Measurements from ENCODE around the gene CIT.
A peak's percentile ranks its signal among the peaks of the same experiment; 100 is the strongest.

The CIT gene

GRCh38 chr12:119857041-119857591, 20.0 kb downstream of the CIT start:
- DNase-seq: no peak

GRCh38 chr12:119850330-119850729, 26.8 kb downstream of the CIT start:
- DNase-seq: no peak

- DNase-seq: no peak
Observed at GRCh38 chr12:119843100-119843499, 34.0 kb downstream of the CIT start.

- DNase-seq: no peak
Observed at GRCh38 chr12:119842380-119842779, 34.7 kb downstream of the CIT start.

- no peak for DNase-seq
Observed at GRCh38 chr12:119841433-119842210, 35.5 kb downstream of the CIT start.

GRCh38 chr12:119840582-119840981, 36.5 kb downstream of the CIT start:
- no peak for DNase-seq

- DNase-seq: no peak
Observed at GRCh38 chr12:119840168-119840567, 37.0 kb downstream of the CIT start.

GRCh38 chr12:119838826-119839600, 38.1 kb downstream of the CIT start:
- DNase-seq: no peak

GRCh38 chr12:119836781-119837180, 40.3 kb downstream of the CIT start:
- DNase-seq: no peak

GRCh38 chr12:119835068-119835467, 42.1 kb downstream of the CIT start:
- DNase-seq: no peak

- DNase-seq: no peak
Observed at GRCh38 chr12:119829439-119829838, 47.7 kb downstream of the CIT start.

GRCh38 chr12:119828300-119828699, 48.8 kb downstream of the CIT start:
- no peak for DNase-seq

- DNase-seq: no peak
Observed at GRCh38 chr12:119827760-119828159, 49.4 kb downstream of the CIT start.

- DNase-seq: no peak
Observed at GRCh38 chr12:119826661-119827445, 50.3 kb downstream of the CIT start.

- no peak for DNase-seq
Observed at GRCh38 chr12:119825262-119825661, 51.9 kb downstream of the CIT start.

- no peak for DNase-seq
Observed at GRCh38 chr12:119822046-119822445, 55.1 kb downstream of the CIT start.

GRCh38 chr12:119819322-119819721, 57.8 kb downstream of the CIT start:
- DNase-seq: no peak

- no peak for DNase-seq
Observed at GRCh38 chr12:119817546-119818343, 59.4 kb downstream of the CIT start.

- DNase-seq: no peak
Observed at GRCh38 chr12:119809023-119809422, 68.1 kb downstream of the CIT start.

- DNase-seq: no peak
Observed at GRCh38 chr12:119808441-119808840, 68.7 kb downstream of the CIT start.

GRCh38 chr12:119807380-119807779, 69.7 kb downstream of the CIT start:
- DNase-seq: no peak

- DNase-seq: peak; percentile 41
Observed at GRCh38 chr12:119804011-119804641, 73.0 kb downstream of the CIT start.

Measured in GOT3 (cell line).